HG03039 (cell line): ENCODE measurements around the gene LMTK3.
"Not testable (repeated sequence)": the region's sequence is repeated elsewhere in the genome, so short reads cannot be mapped to it uniquely, and the experiment has no call there.

Experiments
- ATAC-seq: cut with Tn5 transposase; IDR thresholded peaks from one replicate; pipeline ENCODE4 v1.9.1; 2021; ENCODE audit warnings: mild to moderate bottlenecking, moderate library complexity; ENCODE audit not compliant: unreplicated experiment

The LMTK3 gene

DNA sequence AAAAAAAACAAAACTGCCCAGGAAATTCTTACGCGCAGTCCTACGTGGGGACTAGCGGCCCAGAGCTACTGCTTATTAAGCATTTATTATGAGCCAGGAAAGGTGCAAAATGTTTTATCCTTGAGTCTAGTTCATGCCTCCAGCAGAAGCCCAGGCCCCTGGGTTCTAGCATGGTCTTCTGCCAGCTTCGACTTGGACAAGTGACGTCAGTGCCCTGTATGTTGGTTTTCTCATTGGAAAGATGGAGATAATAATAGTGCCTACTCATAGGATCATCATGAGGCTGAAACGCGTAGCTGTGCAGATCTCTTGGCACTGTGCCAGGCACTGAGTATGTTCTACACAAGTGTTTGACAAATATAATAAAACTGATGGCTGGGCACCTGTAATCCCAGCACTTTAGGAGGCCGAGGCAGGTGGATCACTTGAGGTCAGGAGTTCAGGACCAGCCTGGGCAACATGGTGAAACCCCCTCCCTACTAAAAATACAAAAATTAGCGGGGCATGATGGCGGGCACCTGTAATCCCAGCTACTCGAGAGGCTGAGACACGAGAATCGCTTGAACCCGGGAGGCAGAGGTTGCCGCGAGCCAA is 28.0 kb upstream of the LMTK3 start:
- no peak for ATAC-seq

- not testable (repeated sequence) for ATAC-seq
Observed at GRCh38 chr19:48538057-48538456, 26.4 kb upstream of the LMTK3 start.

DNA sequence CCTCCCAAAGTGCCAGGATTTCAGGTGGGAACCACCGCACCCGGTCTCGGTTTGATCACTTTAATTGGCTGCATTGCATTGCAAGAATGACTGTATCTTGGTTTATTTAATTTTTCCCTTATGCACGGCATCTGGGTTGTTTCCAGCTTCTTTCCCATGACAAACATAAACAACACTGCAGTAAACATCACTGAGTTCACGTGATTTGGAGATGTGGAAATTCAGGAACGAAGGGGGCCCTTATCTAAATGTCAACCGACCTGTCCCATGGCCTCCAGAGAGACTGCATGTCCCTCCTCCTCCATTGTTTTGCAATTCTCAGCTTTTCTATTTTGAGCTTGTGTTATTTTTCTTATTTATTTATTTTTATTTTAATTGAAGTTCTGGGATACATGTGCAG is 25.9 kb upstream of the LMTK3 start:
- ATAC-seq = no peak

DNA sequence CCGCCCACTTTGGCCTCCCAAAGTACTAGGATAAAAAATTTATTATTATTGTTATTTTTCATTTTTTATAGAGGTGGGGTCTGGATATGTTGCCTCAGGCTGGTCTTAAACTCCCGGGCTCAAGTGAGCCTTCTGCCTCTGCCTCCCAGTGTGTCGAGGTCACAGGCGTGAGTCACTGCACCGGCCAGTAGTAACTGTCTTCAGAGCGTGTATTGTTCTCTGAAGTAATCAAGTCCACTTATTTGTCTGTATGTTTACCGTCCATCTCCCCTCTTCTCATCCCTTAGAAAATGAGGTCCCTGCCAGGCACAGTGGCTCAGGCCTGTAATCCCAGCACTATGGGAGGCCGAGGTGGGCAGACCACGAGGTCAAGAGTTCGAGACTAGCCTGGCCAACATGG is 22.1 kb upstream of the LMTK3 start:
- no peak for ATAC-seq

DNA sequence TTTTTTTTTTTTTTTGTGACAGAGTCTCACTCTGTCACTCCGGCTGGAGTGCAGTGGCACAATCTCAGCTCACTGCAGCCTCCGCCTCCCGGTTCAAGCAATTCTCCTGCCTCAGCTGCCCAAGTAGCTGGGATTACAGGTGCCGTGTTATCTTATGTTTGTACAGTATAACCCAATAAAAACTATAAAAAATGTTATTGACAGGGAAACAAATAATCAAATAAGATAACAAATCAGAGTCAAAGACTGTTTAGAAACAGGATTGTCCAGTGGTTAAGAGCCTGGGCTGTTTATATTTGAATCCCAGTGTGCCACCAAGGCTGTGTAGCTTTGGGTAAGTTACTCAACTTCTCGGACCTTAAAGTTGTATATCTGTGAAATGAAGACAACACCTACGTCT is 19.1 kb upstream of the LMTK3 start:
- no peak for ATAC-seq

- ATAC-seq = no peak
Observed at GRCh38 chr19:48530066-48530720, 18.6 kb upstream of the LMTK3 start.

GRCh38 chr19:48529156-48529555 is 17.5 kb upstream of the LMTK3 start:
- no peak for ATAC-seq

GRCh38 chr19:48524732-48525131 is 13.1 kb upstream of the LMTK3 start:
- ATAC-seq = no peak

- ATAC-seq = no peak
Observed at GRCh38 chr19:48524221-48524620, 12.6 kb upstream of the LMTK3 start.

DNA sequence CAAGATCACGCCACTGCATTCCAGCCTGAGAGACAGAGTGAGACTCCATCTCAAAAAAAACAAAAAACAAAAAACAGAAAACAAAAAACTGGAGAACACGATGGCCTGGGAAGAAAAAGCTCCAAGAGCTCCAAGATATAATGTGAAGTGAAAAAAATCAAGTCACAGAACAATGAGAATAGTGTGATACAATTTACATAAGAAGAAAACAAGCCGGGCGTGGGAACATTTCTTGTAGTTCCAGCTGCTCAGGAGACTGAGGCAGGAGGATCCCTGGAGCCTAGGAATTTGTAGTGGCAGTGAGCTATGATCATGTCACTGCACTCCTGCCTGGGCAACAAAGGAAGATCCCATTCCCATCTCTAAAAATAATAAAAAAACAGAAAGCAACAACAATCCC is 8.5 kb upstream of the LMTK3 start:
- no peak for ATAC-seq

GRCh38 chr19:48519426-48519825 is 7.8 kb upstream of the LMTK3 start:
- not testable (repeated sequence) for ATAC-seq

- ATAC-seq = no peak
Observed at GRCh38 chr19:48518207-48518606, 6.6 kb upstream of the LMTK3 start.

DNA sequence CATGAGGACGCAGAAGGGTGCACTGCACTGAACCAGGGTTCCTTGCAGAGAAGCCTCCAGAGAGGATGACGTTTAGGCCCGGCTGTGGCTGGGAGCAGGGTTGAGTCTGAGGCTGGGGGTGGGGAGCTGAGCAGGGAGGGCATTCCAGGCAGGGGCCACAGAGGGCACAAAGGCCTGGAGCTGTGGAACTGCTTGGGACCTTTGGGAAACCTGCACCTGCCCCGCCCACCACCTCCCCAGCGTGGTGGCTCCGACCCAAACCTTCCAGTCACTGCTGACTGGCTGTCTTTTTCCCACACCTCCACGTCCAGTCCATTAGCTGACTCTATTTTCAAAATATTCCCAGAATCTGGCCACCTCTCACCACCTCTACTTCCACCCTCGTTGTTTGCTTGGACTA is 4.9 kb upstream of the LMTK3 start:
- no peak for ATAC-seq

GRCh38 chr19:48514123-48514458 is 2.5 kb upstream of the LMTK3 start:
- ATAC-seq = no peak

DNA sequence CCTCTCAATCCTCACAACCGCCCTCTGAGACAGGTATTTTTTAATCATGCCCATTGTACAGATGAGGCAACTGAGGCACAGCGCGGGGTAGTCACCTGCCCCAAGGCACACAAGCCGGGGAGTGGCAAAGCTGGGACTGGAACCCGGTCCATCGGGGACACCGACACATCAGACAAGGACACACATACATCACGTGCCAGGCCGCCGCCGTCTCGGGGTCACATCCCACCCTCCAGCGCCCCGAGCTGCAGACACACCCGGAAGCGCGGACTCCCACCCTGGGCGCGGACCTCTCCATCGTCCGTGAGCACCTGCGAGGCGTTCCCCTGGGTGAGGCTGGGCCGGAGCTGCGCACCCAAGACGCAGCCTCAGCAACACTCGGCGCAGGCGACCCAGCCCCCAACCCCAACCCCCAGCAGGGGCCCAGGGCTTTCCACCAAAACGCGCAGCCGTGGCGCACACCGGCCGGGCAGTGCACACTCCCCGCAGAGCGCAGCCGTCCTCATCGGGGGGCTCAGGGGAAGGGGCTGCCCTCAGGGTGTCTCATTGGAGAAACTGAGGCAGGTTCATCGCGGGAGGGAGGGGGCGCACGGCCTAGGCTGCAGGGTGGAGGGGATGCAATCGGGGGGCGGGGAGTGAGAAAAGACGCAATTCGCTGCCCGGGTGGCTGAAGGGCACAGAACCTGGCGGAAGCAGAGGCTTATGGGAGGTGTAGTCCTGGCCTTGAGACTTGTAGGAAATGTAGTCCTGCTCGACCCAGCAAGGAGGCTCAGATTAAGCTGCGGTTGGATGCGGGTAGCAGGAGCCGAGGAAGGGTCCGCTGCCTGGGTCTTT is 1.9 kb upstream of the LMTK3 start:
- no peak for ATAC-seq

- ATAC-seq = no peak
Observed at GRCh38 chr19:48512504-48513288, 1.1 kb upstream of the LMTK3 start.

DNA sequence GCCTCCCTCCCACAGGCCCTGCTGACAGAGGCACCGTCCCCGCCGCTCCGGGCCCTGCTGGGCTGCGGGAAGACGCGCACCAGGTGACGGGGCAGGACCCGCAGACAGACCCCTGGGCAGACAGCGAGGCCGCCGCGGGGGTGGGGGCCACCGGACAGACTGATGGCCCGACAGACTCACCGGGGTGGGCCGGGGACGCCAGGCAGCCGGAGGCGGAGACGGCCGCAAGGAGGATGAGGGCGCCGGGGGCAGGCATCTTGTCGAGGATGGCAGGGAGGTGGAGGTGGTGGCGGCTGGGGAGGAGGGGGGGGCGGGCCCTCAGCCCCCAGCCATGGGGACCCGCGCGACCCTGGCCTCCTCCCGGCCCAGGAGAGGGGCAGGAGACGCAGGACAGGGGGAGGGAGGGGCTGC is 309 bp downstream of the LMTK3 start:
- no peak for ATAC-seq

GRCh38 chr19:48510421-48511268 is 990 bp downstream of the LMTK3 start:
- no peak for ATAC-seq

- ATAC-seq = no peak
Observed at GRCh38 chr19:48509467-48510194, 2.0 kb downstream of the LMTK3 start.
